Upper lobe of left lung (tissue), 4 donors: ENCODE results near the gene ANO1.

Source experiments
- EP300 ChIP-seq, 4 donors: sonication (generic); formaldehyde crosslinking; IDR thresholded peaks; one replicate each; pipeline ENCODE4 v1.5.1; 2017; ENCODE audit warnings: antibody characterized with exemption in 4 of 4, control low read depth in 2 of 4
- TF ChIP-seq, protein P1 (sequence below), 6 experiments: fragments of 450-650 bp in 4 of 6; fragments of 200-600 bp in 2 of 6; sonication (generic) in 2 of 6; IDR thresholded peaks; one replicate each; pipeline ENCODE4 v1.5.1; 2016 to 2019; ENCODE audit warnings: antibody characterized with exemption in 6 of 6

DNA sequence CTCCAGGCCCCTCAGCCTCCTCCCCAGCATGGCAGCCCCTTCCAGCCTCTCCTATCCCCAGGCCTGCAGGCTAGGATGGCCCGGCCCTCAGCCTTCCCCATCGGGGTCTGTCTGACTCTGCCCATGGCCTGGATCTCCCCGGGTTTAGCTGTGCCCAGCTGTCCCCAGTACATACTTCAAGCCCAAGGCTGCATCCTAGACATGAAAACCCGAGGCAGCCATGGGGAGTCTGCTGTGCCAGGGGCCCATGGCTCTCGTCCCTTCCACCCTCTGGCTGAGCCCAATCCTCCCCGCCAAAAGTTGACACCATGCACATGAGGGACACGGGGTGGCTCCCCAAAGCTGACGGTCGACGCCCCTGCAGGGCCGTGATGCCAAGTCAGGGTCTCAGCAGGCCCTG lies 102.8 kb downstream of the ANO1 start:
- TF ChIP-seq, protein P1, sequence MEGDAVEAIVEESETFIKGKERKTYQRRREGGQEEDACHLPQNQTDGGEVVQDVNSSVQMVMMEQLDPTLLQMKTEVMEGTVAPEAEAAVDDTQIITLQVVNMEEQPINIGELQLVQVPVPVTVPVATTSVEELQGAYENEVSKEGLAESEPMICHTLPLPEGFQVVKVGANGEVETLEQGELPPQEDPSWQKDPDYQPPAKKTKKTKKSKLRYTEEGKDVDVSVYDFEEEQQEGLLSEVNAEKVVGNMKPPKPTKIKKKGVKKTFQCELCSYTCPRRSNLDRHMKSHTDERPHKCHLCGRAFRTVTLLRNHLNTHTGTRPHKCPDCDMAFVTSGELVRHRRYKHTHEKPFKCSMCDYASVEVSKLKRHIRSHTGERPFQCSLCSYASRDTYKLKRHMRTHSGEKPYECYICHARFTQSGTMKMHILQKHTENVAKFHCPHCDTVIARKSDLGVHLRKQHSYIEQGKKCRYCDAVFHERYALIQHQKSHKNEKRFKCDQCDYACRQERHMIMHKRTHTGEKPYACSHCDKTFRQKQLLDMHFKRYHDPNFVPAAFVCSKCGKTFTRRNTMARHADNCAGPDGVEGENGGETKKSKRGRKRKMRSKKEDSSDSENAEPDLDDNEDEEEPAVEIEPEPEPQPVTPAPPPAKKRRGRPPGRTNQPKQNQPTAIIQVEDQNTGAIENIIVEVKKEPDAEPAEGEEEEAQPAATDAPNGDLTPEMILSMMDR (IDR thresholded peaks at IDR 0.05): no peak
- no peak for TF ChIP-seq EP300 (IDR thresholded peaks at IDR 0.05)
